Mesothelial cell of epicardium (in vitro differentiated cells): ENCODE data around the gene MAPK6. TPM values are rescaled to one million over a fixed set of nuclear protein-coding genes. Genes with fewer than 3 reads are reported as not detected.

Experiments
- DNase-seq, 2 experiments: peaks; one replicate each; pipeline ENCODE4 v3.0.0; 2021; ENCODE audit warnings: low spot score in 2 of 2; ENCODE audit not compliant: unreplicated experiment in 2 of 2
- H3K27ac Mint-ChIP-seq: 2 replicates; pipeline ENCODE4 v1.8.0; 2021; ENCODE audit warnings: mixed read lengths
- H3K27me3 Mint-ChIP-seq: 2 replicates; pipeline ENCODE4 v1.8.0; 2021; ENCODE audit warnings: low read depth, mixed read lengths
- H3K36me3 Mint-ChIP-seq: 2 replicates; pipeline ENCODE4 v1.8.0; 2021; ENCODE audit warnings: mixed read lengths
- H3K4me1 Mint-ChIP-seq: 2 replicates; pipeline ENCODE4 v1.8.0; 2021; ENCODE audit warnings: mixed read lengths
- H3K4me3 Mint-ChIP-seq: 2 replicates; pipeline ENCODE4 v1.8.0; 2021; ENCODE audit warnings: mild to moderate bottlenecking, moderate library complexity, mixed read lengths
- H3K9me3 Mint-ChIP-seq: 2 replicates; pipeline ENCODE4 v1.8.0; 2021; ENCODE audit warnings: mixed read lengths
- total RNA-seq: library from RNA; stranded (reverse); gene quantifications from 3 replicates; pipeline ENCODE4 v1.2.1, GENCODE V29; 2021
- TF ChIP-seq, protein P1 (sequence below): fragments of 200-600 bp; sonication (generic); IDR thresholded peaks from one replicate; pipeline ENCODE4 v1.5.0; 2021; ENCODE audit warnings: antibody characterized with exemption; ENCODE audit not compliant: unreplicated experiment

The MAPK6 gene
- total RNA-seq, 1 donor from 2014 or later: 57.4 TPM

DNA sequence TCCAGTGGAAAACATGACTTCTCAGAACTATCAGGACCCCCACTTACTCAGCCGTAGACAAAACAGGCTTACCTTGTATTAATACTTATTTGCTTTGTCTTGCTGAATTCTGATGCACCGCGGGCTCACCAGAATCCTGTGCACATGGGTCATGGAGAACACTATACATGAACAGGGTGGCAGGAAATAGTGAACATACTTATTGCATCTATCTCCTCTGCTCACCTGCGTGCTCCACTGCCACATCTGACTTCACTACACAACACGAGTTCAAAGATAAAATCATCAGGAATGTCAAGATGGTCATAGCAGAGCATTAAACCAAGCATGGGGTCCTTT is 10.7 kb upstream of the MAPK6 start:
- H3K27ac Mint-ChIP-seq: no peak overlapping the region
- H3K9me3 Mint-ChIP-seq: no peaks in the 10 kb centered on the region
- no peaks in the 10 kb centered on the region for H3K27me3 Mint-ChIP-seq
- DNase-seq: no peak
- TF ChIP-seq, protein P1, sequence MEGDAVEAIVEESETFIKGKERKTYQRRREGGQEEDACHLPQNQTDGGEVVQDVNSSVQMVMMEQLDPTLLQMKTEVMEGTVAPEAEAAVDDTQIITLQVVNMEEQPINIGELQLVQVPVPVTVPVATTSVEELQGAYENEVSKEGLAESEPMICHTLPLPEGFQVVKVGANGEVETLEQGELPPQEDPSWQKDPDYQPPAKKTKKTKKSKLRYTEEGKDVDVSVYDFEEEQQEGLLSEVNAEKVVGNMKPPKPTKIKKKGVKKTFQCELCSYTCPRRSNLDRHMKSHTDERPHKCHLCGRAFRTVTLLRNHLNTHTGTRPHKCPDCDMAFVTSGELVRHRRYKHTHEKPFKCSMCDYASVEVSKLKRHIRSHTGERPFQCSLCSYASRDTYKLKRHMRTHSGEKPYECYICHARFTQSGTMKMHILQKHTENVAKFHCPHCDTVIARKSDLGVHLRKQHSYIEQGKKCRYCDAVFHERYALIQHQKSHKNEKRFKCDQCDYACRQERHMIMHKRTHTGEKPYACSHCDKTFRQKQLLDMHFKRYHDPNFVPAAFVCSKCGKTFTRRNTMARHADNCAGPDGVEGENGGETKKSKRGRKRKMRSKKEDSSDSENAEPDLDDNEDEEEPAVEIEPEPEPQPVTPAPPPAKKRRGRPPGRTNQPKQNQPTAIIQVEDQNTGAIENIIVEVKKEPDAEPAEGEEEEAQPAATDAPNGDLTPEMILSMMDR: no peak
- no peaks in the 10 kb centered on the region for H3K36me3 Mint-ChIP-seq
- peaks cover 4% of the 10 kb centered on the region for H3K4me1 Mint-ChIP-seq
- H3K4me3 Mint-ChIP-seq: no peak overlapping the region

DNA sequence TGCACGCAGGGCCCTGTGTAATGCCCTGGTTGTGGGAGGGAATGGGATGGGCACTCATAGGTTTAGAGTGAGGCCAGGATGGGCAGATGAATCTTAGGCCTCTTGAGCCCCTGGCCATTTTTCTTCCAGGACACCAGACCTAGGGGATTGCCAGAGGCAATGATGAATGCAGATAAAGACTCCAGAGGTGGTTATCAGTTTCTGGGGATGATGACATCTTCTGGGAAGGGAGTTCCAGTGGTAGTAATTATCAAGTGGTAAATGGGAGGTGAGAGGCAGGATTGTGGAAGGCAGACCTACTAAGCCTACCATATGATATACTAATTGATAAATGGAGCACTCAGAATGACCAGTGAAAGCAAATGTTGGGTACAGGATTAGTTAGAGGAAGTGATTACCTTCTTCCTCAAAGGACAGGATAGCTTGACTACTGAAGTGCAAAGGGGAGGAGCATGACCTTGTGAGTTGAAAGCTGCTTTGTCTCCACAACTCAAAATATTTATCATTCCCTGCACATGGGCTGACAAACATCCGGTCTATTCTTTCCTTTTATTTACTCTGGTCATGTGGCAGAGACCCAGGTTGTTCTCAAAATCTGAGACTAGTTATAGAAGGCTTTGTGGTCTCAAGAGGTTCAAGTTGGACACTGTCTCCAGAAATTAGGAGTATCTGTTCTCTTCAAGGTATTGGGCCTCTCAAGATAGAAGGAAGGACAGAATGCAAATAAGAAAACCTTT is 10.2 kb upstream of the MAPK6 start:
- Mint-ChIP-seq H3K36me3 (no peaks in the 10 kb centered on the region), H3K27ac (no peak overlapping the region), H3K9me3 (no peaks in the 10 kb centered on the region), H3K4me3 (no peak overlapping the region), H3K4me1 (peaks cover 4% of the 10 kb centered on the region), H3K27me3 (no peaks in the 10 kb centered on the region)
- TF ChIP-seq, protein P1: no peak
- DNase-seq: no peak

DNA sequence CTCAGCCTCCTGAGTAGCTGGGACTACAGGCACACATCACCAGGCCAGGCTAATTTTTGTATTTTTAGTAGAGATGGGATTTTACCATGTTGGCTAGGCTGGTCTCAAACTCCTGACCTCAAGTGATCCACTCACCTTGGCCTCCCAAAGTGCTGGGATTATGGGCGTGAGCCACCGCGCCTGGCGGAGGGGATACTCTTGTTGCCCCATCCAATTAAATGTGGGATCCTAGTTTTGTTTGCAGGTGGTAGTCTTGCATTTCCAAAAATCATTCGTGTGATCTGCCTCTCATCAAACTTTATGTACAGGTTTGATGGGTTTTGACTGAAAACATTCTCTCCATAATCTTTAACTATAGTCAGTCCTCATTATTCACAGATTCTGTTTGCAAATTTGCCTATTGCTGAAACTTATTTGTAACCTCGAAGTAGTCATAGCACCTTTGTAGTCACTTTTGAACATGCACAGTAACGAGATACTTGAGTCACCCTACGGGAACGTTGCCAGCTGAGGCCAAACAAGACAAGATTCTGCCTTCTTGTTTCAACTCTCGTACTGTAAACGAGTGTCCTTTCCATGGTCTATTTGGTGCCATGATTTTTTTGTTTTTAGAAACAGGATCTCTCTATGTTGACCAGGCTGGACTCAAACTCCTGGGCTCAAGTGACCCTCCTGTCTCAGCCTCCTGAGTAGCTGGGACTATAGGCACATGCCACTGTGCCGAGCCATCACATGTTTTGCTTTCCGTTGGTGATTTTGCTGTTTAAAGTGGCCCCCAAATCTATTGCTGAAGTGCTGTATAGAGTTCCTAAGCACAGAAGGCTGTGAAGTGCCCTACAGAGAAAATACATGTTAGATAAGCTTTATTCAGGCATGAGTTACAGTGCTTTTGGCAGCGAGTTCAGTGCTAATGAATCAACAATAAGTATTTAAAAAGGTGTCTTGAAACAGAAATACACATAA is 8.1 kb upstream of the MAPK6 start:
- H3K9me3 Mint-ChIP-seq: no peaks in the 10 kb centered on the region
- H3K36me3 Mint-ChIP-seq: no peaks in the 10 kb centered on the region
- H3K27me3 Mint-ChIP-seq: no peaks in the 10 kb centered on the region
- no peaks in the 10 kb centered on the region for H3K4me1 Mint-ChIP-seq
- TF ChIP-seq, protein P1: no peak
- H3K4me3 Mint-ChIP-seq: no peak overlapping the region
- no peak overlapping the region for H3K27ac Mint-ChIP-seq
- no peak for DNase-seq

DNA sequence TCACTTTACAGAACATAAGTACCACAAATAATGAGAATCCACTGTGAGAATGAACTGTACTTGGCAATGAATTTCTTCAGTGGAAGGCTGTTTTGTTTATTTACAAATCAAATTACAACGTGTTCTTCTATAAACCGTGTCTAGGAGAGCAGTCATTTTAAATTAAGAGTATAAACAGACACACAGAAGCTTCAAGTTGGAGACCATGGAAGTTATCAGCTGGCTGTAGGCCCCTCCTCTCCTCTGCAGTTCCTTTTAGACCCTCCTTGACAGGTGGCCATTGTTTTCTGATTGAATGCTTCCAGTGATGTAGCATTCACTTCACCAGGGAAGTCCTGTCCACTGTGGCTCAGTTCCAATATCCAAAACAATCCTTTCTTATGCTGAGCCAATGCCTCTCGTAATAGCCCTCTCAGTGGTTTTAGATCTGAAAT is 7.3 kb upstream of the MAPK6 start:
- DNase-seq: no peak
- Mint-ChIP-seq H3K4me1 (no peaks in the 10 kb centered on the region), H3K27me3 (no peaks in the 10 kb centered on the region), H3K36me3 (no peaks in the 10 kb centered on the region), H3K27ac (no peak overlapping the region), H3K9me3 (no peaks in the 10 kb centered on the region), H3K4me3 (no peak overlapping the region)
- TF ChIP-seq, protein P1: no peak

DNA sequence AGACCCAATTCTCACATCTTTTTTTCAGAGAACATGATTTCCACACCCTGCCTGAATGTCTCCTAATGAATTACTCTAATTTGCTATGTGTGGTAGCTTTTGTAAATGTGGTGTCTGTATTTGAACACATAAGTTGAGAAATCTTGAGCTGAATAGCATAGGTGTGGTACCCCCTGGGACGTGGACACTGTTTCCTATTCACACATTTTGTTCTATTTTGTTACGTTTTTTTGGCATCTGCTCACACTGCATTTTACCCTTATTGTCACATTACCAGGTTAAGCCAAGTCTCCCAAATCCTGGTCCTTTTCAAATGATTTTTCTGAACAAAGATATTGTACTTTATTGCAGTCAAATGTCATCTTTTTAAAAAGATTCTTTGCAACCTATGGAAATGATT is 6.8 kb upstream of the MAPK6 start:
- TF ChIP-seq, protein P1: no peak
- H3K4me1 Mint-ChIP-seq: no peaks in the 10 kb centered on the region
- no peak overlapping the region for H3K4me3 Mint-ChIP-seq
- H3K27me3 Mint-ChIP-seq: no peaks in the 10 kb centered on the region
- DNase-seq: no peak
- no peaks in the 10 kb centered on the region for H3K36me3 Mint-ChIP-seq
- H3K27ac Mint-ChIP-seq: no peak overlapping the region
- H3K9me3 Mint-ChIP-seq: no peaks in the 10 kb centered on the region
